Skeletal muscle satellite cell (primary cell): ENCODE measurements around the gene OR56A4.
"Not testable (repeated sequence)": the region's sequence is repeated elsewhere in the genome, so short reads cannot be mapped to it uniquely, and the experiment has no call there.

Source experiments
- H3K27me3 ChIP-seq: 2 replicates; pipeline ENCODE4 v1.7.0; 2013; ENCODE audit warnings: low read length; ENCODE audit not compliant: control insufficient read depth, insufficient read depth
- H3K36me3 ChIP-seq: 2 replicates; pipeline ENCODE4 v1.7.0; 2013; ENCODE audit warnings: mild to moderate bottlenecking, control low read depth, low read length; ENCODE audit not compliant: insufficient read depth
- H3K4me1 ChIP-seq: 2 replicates; pipeline ENCODE4 v1.7.0; 2013; ENCODE audit warnings: low read length; ENCODE audit not compliant: control insufficient read depth, insufficient read depth
- H3K4me2 ChIP-seq: 2 replicates; pipeline ENCODE4 v1.7.0; 2013; ENCODE audit warnings: mild to moderate bottlenecking, low read length
- H3K4me3 ChIP-seq: 2 replicates; pipeline ENCODE4 v1.7.0; 2013; ENCODE audit warnings: low read length
- H3K9ac ChIP-seq: 2 replicates; pipeline ENCODE4 v1.7.0; 2013; ENCODE audit warnings: mild to moderate bottlenecking, low read depth, low read length, moderate library complexity
- H3K9me3 ChIP-seq: replicated peaks from 2 replicates; pipeline ENCODE4 v1.7.0; 2013; ENCODE audit warnings: mild to moderate bottlenecking, control low read depth, low read length

The OR56A4 gene

DNA sequence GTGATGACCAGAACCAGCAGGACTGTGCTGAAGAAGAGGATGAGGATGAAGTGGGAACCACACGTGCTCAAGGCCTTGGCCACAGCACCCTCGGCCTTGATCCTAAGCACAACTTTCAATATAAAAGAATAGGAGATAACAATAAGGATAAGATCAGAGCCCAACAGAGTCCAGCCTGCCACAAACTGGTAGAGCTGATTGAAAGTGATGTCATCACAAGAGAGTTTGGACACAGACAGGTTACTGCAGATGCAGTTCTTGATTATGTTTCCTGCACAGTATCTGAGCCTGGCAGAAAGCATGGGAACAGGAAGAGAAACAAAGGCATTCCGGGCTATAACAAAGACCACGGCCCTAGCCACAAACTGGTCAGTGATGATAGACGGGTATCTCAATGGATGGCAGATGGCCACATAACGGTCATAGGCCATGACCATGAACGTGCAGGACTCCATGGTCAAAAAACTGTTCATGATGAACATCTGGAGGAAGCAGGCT, 4.5 kb downstream of the OR56A4 start:
- H3K9me3 ChIP-seq: no peaks in the 10 kb centered on the region
- H3K36me3 ChIP-seq: no peaks in the 10 kb centered on the region
- no peaks in the 10 kb centered on the region for H3K4me1 ChIP-seq
- no peaks in the 10 kb centered on the region for H3K27me3 ChIP-seq
- H3K9ac ChIP-seq: no peak overlapping the region
- H3K4me2 ChIP-seq: no peak overlapping the region
- H3K4me3 ChIP-seq: no peak overlapping the region

GRCh38 chr11:5994791-5995190, 12.0 kb downstream of the OR56A4 start:
- H3K27me3 ChIP-seq: no peaks in the 10 kb centered on the region
- H3K9me3 ChIP-seq: no peaks in the 10 kb centered on the region
- no peaks in the 10 kb centered on the region for H3K4me1 ChIP-seq
- no peak overlapping the region for H3K4me2 ChIP-seq
- no peak overlapping the region for H3K9ac ChIP-seq
- no peaks in the 10 kb centered on the region for H3K36me3 ChIP-seq
- H3K4me3 ChIP-seq: no peak overlapping the region

GRCh38 chr11:5992604-5993251, 14.0 kb downstream of the OR56A4 start:
- no peak overlapping the region for H3K4me2 ChIP-seq
- no peak overlapping the region for H3K4me3 ChIP-seq
- H3K9me3 ChIP-seq: no peaks in the 10 kb centered on the region
- H3K4me1 ChIP-seq: no peaks in the 10 kb centered on the region
- H3K27me3 ChIP-seq: no peaks in the 10 kb centered on the region
- no peaks in the 10 kb centered on the region for H3K36me3 ChIP-seq
- H3K9ac ChIP-seq: no peak overlapping the region

DNA sequence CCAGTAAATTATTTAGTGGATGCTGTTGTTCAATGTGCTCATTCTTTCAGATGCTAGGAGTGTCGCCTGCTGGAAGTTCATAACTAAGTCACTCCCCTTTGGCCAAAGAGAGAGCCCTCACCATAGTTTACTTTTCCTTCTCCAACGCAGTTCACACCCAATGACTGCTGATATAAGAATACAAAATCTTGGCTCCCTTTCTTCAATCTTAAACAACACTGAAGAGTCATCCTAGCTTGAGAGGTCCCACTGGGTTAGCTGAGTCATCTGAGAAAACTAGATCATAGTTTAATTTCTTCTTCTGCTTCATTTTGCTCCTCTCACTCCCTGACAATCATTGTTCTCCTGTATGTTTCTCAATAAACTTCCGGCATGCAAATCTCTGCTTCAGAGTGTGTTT, 14.6 kb downstream of the OR56A4 start:
- H3K4me1 ChIP-seq: no peaks in the 10 kb centered on the region
- H3K4me2 ChIP-seq: no peak overlapping the region
- H3K9me3 ChIP-seq: no peaks in the 10 kb centered on the region
- H3K36me3 ChIP-seq: no peaks in the 10 kb centered on the region
- H3K4me3 ChIP-seq: no peak overlapping the region
- no peaks in the 10 kb centered on the region for H3K27me3 ChIP-seq
- no peak overlapping the region for H3K9ac ChIP-seq

GRCh38 chr11:5989203-5989602, 17.5 kb downstream of the OR56A4 start:
- Histone ChIP-seq H3K4me2 (no peak overlapping the region), H3K9me3 (no peaks in the 10 kb centered on the region), H3K9ac (no peak overlapping the region), H3K4me1 (no peaks in the 10 kb centered on the region), H3K36me3 (no peaks in the 10 kb centered on the region), H3K27me3 (no peaks in the 10 kb centered on the region), H3K4me3 (no peak overlapping the region)

- Histone ChIP-seq H3K36me3 (no peaks in the 10 kb centered on the region), H3K4me2 (no peak within 1 kb of the TSS), H3K9me3 (no peaks in the 10 kb centered on the region), H3K4me3 (no peak within 1 kb of the TSS), H3K27me3 (no peaks in the 10 kb centered on the region), H3K4me1 (no peaks in the 10 kb centered on the region), H3K9ac (no peak within 1 kb of the TSS)
Measured at GRCh38 chr11:5986885-5987284, 19.9 kb downstream of the OR56A4 start, which contains the start of gene OR52L1. TSS of gene OR52L1 (minus strand) at chr11:5986985. CDS start at chr11:5986930, 55 bp downstream.

DNA sequence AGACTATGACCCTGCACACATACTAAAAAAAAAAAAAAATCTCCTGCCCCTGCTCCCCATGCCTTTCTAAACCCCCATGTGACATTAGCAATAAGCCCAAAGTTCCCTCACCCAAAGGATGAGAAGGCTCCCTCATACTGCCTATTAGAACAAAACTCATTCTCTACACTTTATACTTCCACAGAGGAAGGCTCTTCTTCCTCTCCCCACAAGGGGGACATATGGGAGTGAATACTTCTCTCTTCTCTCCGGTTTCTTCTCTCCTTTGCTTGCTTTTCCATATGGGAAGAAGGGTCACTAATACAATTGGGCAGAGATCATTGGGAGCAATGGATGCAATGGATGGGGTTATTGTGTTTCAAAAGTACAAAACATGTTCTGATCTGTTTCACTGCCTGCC, 23.3 kb downstream of the OR56A4 start:
- no peak overlapping the region for H3K9ac ChIP-seq

GRCh38 chr11:5973530-5973929, 33.2 kb downstream of the OR56A4 start:
- no peaks in the 10 kb centered on the region for H3K9me3 ChIP-seq
- no peaks in the 10 kb centered on the region for H3K27me3 ChIP-seq
- H3K36me3 ChIP-seq: no peaks in the 10 kb centered on the region
- no peak overlapping the region for H3K4me3 ChIP-seq
- no peak overlapping the region for H3K9ac ChIP-seq
- H3K4me2 ChIP-seq: no peak overlapping the region
- no peaks in the 10 kb centered on the region for H3K4me1 ChIP-seq

More for the DNA sequence above, 23.3 kb downstream of the OR56A4 start:
- Histone ChIP-seq H3K9me3 (no peaks in the 10 kb centered on the region), H3K4me3 (no peak overlapping the region), H3K36me3 (no peaks in the 10 kb centered on the region), H3K4me1 (no peaks in the 10 kb centered on the region), H3K27me3 (no peaks in the 10 kb centered on the region), H3K4me2 (no peak overlapping the region)

GRCh38 chr11:5968394-5968793, 38.4 kb downstream of the OR56A4 start, which contains the start of gene OR56A5:
TSS of gene OR56A5 (minus strand) at chr11:5968494. CDS start at chr11:5968494, 0 bp downstream.
- Histone ChIP-seq H3K9me3 (no peaks in the 10 kb centered on the region), H3K4me1 (no peaks in the 10 kb centered on the region), H3K27me3 (no peaks in the 10 kb centered on the region), H3K36me3 (no peaks in the 10 kb centered on the region), H3K4me3 (no peak within 1 kb of the TSS), H3K9ac (no peak within 1 kb of the TSS), H3K4me2 (no peak within 1 kb of the TSS)

- Histone ChIP-seq H3K9me3 (no peaks in the 10 kb centered on the region), H3K4me3 (no peak overlapping the region), H3K36me3 (no peaks in the 10 kb centered on the region), H3K4me1 (no peaks in the 10 kb centered on the region), H3K4me2 (no peak overlapping the region), H3K27me3 (no peaks in the 10 kb centered on the region), H3K9ac (no peak overlapping the region)
Measured at GRCh38 chr11:5967708-5968107, 39.0 kb downstream of the OR56A4 start.

DNA sequence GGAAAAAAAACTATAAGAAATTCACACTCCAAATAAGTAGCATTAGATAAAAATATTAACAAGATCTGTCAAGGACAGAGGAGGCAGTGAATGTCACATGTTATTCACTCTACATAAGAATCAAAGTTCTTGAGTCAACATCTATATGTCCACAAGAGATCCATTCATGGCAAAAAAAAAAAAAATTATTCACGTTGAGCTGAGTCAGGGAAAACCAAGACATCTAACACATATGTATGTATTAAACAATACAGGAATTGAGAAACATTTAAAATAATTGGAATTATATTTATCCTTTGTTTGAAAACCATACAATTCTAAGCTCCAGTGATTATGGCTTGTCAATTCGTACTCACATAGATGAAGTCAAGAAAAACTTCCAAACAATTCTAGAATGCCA, 39.8 kb downstream of the OR56A4 start:
- Histone ChIP-seq H3K4me2 (no peak overlapping the region), H3K9ac (no peak overlapping the region), H3K9me3 (no peaks in the 10 kb centered on the region)

DNA sequence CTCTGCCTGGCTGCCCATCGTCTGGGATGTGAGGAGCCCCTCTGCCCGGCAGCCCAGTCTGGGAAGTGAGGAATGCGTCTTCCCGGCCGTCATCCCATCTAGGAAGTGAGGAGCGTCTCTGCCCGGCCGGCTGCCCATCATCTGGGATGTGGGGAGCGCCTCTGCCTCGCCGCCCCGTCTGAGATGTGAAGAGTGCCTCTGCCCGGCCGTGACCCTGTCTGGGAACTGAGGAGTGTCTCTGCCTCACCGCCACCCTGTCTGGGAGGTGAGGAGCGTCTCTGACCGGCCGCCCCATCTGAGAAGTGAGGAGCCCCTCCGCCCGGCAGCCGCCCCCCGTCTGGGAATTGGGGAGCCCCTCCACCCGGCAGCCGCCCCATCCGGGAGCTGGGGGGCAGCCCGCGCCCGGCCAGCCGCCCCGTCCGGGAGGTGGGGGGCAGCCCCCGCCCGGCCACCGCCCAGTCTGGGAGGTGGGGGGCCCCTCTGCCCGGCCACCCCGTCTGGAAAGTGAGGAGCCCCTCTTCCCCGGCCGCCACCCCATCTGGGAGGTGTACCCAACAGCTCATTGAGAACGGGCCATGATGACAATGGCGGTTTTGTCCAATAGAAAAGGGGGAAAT, 45.9 kb downstream of the OR56A4 start:
- not testable (repeated sequence) for H3K4me1 ChIP-seq, H3K9ac ChIP-seq, H3K36me3 ChIP-seq, H3K27me3 ChIP-seq, H3K4me3 ChIP-seq, H3K9me3 ChIP-seq, H3K4me2 ChIP-seq

More for the DNA sequence above, 39.8 kb downstream of the OR56A4 start:
- Histone ChIP-seq H3K4me3 (no peak overlapping the region), H3K36me3 (no peaks in the 10 kb centered on the region), H3K4me1 (no peaks in the 10 kb centered on the region), H3K27me3 (no peaks in the 10 kb centered on the region)
